Activated CD4-positive, alpha-beta T cell treated with anti-CD3 and anti-CD28 coated beads, Interleukin-2, amount 50 U/mL, for 16 hours (primary cell): ENCODE results near the gene SORBS2.

Experiments used
- DNase-seq: peaks from one replicate; pipeline ENCODE4 v3.0.0-alpha.2; 2020

SORBS2 gene

DNA sequence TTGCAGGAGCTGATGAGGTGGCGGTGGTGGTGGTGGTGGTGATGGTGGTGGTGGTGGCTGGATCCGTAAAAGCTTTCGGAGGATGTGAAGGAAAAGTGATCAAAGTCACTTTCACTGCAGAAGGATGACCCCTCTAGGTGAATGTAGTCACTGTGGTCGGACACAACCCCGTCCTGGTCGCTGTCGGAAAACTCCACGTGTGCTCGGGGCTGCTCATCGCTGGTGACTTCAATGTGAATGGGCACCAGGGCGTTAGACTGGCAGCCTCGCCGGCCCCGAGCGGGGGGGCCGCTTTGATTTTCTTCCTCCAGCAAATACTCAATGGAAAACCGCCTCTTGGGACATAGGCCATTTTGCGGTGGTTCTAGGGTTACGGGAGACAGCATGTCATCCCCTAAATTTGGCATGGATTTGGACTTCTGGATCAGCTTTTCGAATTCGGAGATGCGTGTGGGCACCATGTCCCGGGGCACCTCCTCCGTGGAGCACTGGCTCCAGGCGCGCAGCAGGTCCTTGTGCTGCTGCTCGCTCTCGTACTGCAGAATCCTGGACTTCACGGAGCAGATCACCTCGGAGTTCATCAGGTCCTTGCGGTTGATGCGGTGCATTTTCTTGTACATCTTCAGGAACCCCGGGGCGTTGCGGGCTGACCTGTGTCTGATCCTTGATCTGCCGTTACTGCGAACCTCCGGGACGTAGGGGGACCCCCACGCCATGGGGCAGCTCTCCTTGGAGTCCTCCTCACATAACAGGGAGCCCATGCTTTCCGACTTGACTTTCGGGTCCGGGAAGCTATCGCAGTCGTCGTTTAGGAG is 188.3 kb downstream of the SORBS2 start:
- no peak for DNase-seq

DNA sequence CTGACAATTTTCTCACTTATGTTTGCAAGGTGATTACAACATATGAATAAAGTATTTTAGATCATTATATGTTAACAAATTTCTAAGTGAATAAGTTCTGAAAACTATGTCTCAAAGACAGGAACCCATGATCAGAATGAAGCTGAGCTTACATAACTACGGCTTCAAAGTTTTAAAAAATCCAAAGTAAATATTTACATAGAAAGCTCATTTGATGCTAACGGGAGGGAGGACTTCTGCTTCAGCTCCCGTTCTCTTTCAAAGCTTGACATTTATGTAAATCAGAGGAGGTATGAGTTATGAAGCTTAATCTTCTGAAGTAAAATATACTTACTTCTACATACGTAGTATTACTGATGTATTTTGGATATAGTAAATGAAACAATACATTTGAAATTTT is 203.8 kb downstream of the SORBS2 start:
- DNase-seq, result no peak

DNA sequence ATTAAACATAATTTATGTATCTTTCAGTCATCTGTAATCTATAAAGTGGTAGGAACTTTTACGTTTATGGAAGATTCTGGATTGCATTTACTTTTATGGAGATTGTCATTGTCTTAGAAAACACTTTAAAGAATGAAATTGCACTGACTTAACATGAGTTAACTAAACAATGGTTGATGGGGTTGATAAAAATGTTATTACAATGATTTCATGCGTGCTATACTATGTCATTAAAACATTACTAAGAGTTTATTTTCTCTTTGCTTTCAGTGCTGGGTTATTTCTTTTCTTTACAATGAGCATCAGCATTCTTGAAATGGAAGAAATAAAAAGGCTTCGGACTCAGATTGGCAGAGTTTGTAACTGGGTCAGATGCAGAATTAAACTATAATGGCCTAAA is 209.6 kb downstream of the SORBS2 start:
- no peak for DNase-seq

DNA sequence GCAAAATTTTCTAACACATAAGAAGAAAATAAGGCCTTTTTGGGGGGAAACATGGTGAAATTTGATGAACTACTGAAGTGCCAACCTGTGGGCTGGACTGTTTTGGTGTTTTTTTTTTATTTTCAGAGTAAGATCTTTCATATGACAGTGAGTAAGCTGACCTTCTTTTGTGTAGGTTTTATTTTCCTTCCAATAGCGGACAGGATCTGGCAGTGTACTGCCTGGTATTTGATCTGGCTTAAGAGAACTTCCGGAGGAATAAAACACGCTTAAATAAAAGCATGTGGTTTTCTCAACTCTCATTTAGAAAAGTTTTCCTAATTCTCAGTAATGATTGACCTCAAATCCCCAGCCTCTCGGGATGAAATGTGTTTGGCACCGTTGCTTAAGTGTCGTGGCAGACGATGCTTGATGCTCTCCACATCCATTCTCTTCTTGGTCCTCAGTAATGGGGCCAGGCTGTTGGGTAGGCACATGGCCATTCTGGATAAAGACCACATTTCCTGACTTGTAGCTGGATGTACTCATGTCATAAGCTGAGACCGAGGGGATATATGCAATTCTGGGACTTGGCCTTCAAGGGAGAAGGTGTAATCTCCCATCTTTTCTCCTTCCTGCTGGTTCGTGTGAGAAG is 211.1 kb downstream of the SORBS2 start:
- DNase-seq, result no peak

DNA sequence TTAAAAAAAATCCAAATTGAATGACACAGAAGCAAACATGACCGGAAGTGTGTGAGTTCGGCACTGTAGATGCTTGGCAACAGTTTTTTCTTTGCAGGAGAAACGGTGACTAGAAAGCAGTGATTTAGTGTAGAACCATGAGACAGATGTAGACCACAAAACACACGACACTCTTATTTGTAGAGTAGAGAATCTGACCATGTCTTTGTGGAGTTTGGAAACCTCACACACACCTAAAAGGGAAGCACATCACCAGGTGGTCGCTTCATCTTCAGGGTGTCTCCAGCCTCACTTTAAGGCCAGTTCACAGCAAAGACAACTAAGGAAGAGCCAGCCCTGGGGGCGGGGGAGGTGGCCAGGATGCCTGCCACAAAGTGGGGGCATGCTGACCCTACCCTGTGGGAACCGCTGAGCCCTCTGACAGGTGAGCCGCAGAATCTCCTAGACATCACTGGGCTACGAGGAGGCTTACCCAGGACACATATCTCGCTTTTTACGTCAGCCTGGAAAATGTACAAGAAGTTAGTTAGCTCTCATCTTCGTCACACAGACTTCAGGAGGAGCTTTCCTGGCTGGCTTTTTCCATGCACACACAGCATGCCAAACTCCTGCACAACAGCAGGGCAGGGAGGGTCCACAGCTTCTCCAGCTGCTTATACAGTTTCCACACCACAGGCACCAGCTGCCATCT is 212.3 kb downstream of the SORBS2 start:
- DNase-seq, result no peak

DNA sequence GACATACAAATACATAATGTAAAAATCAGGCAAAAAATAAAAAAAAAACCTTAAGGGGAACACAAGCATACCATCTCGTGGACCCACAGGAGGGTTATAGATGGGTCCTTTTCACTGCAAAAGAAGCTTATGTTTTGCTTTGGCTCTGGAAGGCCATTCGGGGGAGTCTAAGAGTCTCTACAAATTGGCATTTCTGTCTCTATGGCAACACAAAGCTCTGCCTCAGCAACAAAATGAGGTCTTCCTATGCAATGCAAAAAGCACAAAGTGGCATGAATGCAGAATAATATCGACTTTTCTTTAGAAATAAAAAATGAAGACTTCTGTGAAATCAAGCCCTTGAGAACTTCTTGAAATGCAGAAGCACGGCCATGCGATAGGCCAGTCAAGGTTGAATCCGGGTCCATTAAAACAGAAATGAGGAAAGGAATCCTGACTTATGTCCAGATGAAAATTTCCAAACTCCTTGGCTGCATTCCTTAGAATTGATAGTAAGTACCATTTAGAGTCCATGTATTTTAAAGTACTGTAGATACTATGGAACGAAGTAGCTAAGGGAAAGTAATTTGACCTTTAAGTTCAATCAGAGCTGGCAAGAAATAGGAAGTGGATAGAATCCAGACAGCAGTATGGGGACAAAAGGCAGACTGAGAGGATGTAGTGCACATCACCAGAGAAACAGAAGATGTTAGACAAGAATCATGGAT is 213.0 kb downstream of the SORBS2 start:
- DNase-seq, result no peak

DNA sequence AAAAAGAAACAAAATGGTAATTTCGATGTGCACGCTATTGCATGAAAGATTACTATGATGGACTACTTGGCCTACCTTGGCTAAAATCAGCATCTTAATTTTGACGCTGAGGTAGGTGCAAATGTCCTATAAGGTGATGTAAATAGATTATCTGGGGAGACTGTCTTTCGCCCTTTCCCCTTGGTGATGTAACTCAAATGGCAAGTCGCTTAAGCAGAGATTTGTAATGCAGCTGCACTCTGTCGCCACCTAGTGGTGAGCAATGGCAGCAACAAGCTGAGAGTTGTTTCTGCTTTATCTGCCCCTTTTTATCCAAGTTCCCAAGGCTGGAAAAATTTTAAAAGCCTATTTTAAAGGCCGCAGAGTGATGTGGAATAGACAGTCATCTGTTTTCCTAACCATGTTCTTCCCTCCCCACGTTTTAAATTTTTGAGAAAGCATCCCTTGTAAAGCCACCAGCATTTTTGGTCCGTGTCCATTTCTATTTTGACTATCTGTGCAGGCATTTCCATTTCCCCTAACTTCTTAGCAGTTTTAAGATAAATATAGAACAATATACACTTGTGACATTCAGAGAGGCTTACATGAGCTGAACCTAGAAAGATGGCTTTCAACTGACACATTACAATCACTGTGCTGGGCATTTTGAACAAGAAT is 214.3 kb downstream of the SORBS2 start:
- DNase-seq, result peak; percentile 60

DNA sequence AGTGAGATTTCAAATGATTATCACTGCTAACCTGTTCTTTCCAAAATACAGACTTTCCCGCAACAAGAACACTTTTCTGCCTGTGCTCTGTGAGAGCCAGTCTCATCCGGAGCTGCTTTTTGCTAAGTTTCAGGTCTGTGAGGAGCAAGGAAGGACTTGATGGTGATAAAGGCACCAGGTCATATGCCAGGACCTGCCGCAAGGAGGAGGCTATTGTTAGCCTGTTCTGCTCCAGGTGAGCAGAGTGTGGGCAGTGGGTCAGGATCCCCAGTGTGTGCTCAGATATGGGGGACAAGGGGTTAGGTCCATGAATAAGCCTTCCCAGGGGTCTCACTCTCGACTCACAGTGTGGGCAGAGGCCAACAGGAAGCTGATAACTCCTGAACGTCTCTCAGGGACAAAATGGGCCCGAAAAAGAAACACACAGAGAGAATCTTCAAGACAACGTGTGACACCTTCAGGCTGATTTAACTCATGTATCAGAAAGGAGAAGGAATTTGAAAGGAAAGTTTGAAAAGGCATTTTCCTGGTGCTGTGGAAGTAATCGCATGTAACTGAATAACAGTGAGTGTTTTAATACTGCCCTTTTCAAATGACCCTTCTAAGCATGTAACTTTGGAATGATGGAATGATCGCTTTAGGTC is 219.0 kb downstream of the SORBS2 start:
- DNase-seq, result no peak

DNA sequence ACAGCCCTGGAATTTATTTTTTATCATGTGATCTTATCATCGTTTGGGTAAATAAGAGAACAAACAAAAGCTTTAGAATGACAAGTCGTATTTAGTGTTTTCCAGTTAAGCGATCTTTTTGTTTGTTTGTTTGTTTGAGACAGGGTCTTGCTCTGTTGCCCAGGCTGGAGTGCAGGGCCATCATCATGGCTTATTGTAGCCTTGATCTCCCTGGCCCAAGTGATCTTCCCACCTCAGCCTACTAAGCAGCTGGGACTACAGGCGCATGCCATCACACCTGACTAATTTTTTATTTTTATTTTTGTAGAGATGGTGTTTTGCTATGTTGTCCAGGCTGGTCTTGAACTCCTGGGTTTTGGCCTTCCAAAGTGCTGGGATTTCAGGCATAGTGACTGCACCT is 219.6 kb downstream of the SORBS2 start:
- DNase-seq, result no peak

DNA sequence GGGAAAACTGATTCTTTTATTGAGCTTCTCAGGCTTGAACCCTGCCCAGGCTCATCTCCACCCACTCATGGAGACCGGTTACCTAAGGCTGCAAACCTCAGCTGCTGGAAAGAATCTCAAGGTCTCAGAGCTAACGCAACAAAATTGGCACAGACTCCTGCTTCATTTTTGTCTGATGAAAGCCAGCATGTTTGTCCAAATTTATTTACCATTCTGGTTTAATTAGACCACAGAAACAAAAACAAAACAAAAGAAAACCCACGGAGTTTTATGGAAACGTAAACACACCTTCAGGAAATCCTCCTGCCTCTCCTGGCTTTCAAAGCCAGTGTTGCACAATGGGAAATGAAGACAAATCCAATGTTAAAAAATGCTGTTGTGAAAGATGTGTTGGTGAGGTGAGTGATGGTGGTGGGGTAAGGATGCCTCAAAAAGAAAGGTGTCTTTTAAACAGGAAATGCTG is 220.3 kb downstream of the SORBS2 start:
- no peak for DNase-seq

DNA sequence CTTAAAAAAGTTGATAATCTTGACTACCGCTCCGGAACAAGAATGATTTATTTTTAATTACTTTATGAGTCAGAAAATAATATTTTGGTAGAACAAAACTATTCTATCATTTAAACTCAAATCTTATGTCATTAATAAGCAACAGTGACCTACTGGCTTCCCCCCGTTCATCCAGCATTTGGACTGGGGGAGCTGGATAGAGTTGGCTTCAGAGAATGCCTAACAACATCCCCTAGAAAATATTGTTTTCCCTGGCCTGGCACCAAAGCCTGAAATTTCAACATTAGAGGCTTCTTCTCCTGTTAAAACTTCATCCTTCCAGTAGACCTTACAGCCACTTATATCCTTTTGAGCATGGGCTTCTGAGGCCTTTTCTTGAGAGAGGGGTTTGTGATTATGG is 221.0 kb downstream of the SORBS2 start:
- no peak for DNase-seq

DNA sequence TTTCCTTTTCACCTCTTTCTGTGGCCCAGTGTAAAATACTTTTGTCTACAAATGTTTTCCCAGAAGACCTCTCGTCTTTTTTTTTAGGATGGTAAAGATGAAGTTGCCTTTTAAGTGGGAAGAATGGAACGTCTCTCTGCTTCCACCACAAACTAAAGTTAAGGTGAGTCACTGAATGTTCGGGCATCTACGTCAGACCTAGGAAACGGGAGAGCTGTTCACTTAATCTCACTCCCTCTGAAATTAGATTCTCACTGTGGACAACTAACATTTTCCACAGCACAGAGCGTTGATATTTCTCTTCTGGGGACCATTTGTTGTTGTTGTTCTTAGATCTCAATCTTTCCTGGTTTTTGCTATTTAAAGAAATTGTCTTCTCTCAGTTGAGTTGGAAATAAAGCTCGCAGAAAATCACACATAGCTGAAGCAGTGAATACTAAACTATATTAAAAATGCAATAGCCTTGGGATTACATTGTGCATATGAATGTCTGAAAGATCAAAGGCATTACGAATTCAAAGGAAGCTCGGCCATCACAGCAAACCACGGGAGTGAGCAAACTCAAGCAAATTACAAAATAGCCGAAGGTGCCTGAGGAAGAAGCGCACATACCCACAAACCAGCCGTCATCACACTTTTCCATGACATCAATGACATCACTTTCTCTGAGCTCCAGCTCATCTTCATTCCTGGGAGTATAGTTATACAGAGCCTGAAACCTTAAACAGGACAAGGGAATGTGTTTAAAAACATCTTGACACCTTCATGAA is 222.7 kb downstream of the SORBS2 start:
- no peak for DNase-seq

DNA sequence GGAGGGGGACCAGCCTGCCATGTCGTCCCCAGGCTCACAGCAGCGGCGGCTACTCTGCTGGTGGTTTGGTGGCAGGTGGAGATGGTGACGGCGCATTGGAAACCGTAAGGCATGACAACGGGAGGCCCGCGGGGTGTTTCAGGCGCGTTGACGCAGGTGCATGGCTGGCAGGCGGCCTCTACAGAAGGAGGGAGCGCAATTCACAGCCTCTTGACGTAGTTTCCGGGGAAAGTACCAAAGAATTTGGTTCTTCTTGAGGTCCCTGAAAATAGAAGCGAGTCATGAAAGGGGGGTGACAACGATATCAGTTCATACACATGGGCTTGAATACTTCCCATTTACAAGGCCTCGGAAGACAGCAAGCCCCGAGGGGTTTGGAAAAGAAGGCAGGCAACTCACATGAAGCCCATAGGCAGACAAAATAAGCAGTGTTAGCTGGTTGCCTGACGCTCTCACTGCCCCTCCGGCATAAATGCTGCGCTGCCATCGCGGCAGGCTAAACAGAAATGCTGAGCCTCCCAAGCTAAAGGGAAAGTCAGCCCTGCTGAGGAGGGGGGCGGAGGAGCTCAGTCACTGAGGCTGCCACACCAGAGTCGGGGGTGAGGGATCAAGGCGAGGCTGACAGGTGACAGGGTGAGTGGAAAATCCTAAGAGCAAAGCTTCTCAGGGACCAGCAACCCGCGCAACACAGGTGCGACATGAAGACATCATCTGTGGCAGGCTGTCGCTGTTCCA is 224.4 kb downstream of the SORBS2 start:
- peak; percentile 33 for DNase-seq

DNA sequence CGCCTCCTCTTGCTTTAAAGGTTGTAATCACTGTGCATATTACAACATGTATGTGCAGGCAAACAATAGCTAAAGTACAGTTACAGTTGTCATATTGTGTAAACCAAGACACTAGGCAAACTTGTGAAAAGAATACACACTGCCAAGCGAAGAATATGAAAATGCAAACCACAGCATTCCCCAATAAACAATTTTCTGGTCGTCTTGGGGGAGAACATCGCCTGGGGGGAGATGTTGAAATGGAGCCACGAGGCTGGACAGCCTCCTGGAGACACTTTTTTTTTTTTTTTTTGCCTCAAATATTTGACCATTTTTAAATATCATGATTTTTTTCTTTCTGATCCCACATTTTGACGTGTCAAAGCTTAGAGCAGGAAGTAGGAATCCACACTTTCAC is 225.0 kb downstream of the SORBS2 start:
- no peak for DNase-seq

DNA sequence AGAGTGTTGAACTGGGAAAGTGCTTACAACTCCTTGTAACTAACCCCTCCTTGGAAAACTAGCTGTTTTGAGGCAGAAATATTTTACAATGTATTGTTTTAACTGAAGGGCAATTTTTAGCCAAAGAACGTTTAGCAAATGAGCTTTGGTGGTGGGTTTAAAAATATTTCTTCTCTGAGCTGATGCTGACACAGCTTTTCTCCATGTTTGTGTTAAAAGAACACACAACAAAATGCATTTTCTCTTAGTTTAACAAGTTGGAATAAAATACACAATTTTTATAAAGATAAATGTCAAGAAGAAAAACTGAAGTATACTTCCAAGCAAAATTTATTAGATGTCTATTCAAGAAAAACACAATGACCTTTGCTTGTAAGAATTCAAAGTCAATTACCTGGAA is 226.8 kb downstream of the SORBS2 start:
- DNase-seq, result no peak

DNA sequence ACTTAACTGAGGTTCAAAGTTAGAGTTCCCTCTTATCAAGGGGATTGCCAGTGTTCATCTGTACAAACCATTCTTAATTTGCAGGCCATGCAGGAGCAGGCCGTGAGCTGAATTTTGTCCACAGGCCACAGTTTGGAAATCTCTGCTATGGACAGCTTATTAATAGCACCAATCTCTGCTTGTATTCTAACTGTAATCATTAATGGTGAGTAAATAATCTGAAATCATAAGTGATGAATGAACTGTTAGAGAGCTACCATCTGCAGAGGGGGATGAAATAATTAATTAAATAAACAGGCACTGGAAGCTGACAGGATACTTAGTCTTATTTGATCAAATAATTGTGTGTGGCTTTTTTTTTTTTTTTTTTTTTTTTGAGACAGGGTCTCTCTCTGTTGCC is 228.2 kb downstream of the SORBS2 start:
- DNase-seq, result no peak

DNA sequence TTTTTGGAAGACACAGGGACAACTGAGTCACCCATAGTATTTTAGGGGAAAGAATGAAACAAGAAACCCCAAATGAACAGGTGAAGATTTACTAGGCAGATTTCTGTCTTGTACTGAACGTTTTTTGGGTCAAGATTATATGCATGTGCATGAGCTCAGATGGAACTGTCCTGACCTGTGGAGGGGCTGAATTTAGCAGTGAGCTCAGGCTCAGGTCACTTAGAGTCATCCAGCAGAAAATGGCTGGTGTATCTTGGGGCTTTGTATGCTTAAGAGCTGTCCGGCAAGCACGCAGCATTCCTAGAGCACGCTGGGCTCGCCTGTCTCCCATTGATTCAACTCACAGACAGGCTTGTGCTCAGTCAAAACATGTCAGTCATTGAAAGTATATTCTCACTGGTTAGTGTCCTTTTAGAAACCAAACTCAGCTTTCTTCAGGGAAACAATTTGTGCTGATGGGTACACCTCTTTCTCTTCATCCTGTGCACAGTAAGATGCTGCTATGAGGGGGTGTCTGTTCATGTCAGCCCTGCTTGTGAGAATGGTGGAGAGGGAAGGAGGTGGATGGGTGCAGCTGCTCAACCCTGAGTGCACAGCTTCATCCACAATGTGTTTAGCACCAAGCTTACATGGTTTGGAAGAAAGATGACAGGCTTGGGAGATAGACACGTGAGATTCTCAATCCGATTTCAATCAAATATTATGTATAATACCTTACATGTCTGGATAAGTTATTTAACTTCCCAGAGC is 229.2 kb downstream of the SORBS2 start:
- no peak for DNase-seq

DNA sequence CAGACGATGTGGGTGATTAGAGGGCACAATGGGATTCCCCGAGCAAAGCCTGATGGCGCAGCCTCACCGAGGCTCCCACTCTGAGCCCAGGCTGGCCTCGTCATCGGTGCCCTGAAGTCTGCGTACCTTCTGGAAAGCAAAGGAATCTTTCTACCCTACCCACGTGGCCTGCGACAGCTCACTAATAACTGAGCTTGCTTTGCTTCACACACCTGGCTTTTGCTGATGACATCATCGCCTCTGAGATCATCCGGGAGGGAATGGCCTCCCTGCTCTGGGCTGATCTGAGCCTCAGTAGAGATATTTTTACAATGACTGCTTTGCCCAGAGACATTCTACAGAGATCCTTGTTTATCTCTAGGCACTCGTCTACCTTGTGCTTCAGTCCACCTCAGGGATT is 231.3 kb downstream of the SORBS2 start:
- no peak for DNase-seq

DNA sequence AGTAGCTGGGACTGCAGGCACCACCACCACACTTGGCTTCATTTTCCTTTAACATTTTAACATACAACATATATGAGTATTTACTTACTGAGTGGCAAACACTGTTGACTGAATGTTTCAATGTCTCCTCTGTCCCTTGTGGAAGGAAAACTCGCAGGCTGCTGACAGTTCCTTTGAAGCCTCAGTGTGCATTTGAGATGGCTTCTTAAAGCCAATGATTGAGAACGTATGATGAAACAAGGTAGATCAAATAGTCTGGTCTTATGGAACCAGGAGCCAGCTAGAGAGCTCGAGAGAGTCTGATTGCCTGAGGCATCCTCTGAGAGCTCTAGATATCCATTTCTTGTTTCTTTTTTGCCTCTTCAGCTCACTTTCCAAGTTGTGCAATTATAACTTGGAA is 233.7 kb downstream of the SORBS2 start:
- DNase-seq, result no peak
